ENCODE data around the gene NR1H3.

DNA sequence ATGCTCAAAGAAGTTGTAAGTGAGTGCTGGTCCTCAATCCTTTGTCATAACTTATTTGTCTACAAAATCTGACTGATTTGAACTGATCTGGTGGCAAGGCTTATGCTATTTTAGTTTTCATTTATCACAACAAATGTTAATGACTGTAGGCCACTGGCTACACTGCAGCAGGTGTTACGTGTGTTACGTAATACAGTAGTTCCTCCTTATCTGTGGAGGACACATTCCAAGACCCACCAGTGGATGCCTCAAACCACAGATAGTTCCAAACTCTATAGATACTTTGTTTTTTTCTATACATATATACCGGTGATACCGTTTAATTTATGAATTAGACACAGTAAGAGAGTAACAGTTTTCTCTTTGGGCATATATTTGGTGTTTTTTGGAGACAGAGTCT lies 19.1 kb downstream of the NR1H3 start:
- TF ChIP-seq, protein P1, sequence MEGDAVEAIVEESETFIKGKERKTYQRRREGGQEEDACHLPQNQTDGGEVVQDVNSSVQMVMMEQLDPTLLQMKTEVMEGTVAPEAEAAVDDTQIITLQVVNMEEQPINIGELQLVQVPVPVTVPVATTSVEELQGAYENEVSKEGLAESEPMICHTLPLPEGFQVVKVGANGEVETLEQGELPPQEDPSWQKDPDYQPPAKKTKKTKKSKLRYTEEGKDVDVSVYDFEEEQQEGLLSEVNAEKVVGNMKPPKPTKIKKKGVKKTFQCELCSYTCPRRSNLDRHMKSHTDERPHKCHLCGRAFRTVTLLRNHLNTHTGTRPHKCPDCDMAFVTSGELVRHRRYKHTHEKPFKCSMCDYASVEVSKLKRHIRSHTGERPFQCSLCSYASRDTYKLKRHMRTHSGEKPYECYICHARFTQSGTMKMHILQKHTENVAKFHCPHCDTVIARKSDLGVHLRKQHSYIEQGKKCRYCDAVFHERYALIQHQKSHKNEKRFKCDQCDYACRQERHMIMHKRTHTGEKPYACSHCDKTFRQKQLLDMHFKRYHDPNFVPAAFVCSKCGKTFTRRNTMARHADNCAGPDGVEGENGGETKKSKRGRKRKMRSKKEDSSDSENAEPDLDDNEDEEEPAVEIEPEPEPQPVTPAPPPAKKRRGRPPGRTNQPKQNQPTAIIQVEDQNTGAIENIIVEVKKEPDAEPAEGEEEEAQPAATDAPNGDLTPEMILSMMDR (IDR thresholded peaks at IDR 0.05): no peak
- TF ChIP-seq POLR2A (IDR thresholded peaks at IDR 0.05): no peak
